ENCODE results near the gene ADAMTS16. TPM values are rescaled to one million over a fixed set of nuclear protein-coding genes. Genes with fewer than 3 reads are reported as not detected.

The ADAMTS16 gene
- polyA plus RNA-seq, 3 donors, result not detected

DNA sequence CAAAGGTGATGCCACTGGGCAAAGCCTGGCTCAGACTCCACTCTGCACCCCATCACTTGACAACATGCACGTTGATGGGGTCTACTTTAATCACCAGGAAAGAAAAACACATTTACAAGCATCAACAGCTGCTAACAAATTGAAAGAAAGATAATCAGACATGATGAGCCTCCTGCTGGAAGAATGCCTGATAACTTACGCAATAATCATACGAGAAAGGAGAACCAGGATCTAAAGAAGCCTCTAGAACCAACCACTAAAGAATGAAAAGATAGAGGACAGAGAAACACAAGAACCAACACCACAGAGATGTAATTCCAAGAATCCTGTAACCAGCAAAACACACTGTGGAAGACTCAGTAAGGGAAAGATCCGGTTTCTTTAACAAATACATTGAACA is 162.1 kb downstream of the ADAMTS16 start:
- Histone ChIP-seq H3K36me3 (replicated peaks in 1 of 2; ENCODE audit: control insufficient read depth in 1 of 2, insufficient read depth in 2 of 2, low read length in 2 of 2) (no peaks in the 10 kb centered on the region), H4K20me1 (ENCODE audit: insufficient read depth, low read length) (no peaks in the 10 kb centered on the region), H3K9ac (ENCODE audit: insufficient read depth, low read length, poor library complexity, severe bottlenecking) (no peak overlapping the region), H3K4me3 (replicated peaks in 1 of 3; ENCODE audit: low read depth in 2 of 3, low read length in 3 of 3) (no peak overlapping the region), H3K4me1 (ENCODE audit: control insufficient read depth in 1 of 2, insufficient read depth in 2 of 2, low read length in 2 of 2) (no peaks in the 10 kb centered on the region), H3K79me2 (ENCODE audit: insufficient read depth, low read length) (no peaks in the 10 kb centered on the region), H3K27me3 (ENCODE audit: control insufficient read depth in 2 of 2, insufficient read depth in 2 of 2, low read length in 2 of 2) (no peaks in the 10 kb centered on the region), H3K4me2 (replicated peaks; ENCODE audit: extremely low read depth, low read length, poor library complexity, severe bottlenecking) (no peak overlapping the region), H3K9me3 (replicated peaks in 1 of 2; ENCODE audit: control insufficient read depth in 1 of 2, insufficient read depth in 1 of 2, low read length in 2 of 2) (peaks cover 21 to 39% of the 10 kb centered on the region in 2 donors), H2AFZ (ENCODE audit: insufficient read depth, low read depth, low read length, poor library complexity, severe bottlenecking) (no peak overlapping the region), H3K27ac (ENCODE audit: low read depth in 1 of 2, low read length in 2 of 2) (no peak overlapping the region)
- intact Hi-C loops (cut with micrococcal nuclease), result no loop called here
- TF ChIP-seq, protein P1, sequence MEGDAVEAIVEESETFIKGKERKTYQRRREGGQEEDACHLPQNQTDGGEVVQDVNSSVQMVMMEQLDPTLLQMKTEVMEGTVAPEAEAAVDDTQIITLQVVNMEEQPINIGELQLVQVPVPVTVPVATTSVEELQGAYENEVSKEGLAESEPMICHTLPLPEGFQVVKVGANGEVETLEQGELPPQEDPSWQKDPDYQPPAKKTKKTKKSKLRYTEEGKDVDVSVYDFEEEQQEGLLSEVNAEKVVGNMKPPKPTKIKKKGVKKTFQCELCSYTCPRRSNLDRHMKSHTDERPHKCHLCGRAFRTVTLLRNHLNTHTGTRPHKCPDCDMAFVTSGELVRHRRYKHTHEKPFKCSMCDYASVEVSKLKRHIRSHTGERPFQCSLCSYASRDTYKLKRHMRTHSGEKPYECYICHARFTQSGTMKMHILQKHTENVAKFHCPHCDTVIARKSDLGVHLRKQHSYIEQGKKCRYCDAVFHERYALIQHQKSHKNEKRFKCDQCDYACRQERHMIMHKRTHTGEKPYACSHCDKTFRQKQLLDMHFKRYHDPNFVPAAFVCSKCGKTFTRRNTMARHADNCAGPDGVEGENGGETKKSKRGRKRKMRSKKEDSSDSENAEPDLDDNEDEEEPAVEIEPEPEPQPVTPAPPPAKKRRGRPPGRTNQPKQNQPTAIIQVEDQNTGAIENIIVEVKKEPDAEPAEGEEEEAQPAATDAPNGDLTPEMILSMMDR (IDR thresholded peaks at IDR 0.05), result no peak
- Mint-ChIP-seq H3K27me3 (ENCODE audit: low read depth in 3 of 3) (no peaks in the 10 kb centered on the region), H3K27ac (no peak overlapping the region), H3K36me3 (no peaks in the 10 kb centered on the region), H3K4me1 (no peaks in the 10 kb centered on the region), H3K4me3 (no peak overlapping the region), H3K9me3 (peaks cover 10 to 29% (median 14%) of the 10 kb centered on the region in 7 donors)
- no peak for DNase-seq
- WGBS (ENCODE audit: insufficient coverage), result no CpG with 5 or more reads among the region's 4 CpGs

DNA sequence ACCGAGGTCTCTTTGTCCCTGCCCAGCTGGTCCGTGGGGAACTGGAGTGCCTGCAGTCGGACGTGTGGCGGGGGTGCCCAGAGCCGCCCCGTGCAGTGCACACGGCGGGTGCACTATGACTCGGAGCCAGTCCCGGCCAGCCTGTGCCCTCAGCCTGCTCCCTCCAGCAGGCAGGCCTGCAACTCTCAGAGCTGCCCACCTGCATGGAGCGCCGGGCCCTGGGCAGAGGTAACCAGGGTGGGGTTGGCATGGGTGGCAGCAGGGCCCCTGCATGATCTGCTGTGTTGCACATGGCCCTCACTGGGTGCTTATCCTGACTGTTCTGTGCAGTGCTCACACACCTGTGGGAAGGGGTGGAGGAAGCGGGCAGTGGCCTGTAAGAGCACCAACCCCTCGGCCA is 163.1 kb downstream of the ADAMTS16 start:
- no peaks in the 10 kb centered on the region for H3K27me3 Mint-ChIP-seq (ENCODE audit: low read depth in 3 of 3)
- no peak overlapping the region for H2AFZ ChIP-seq (ENCODE audit: insufficient read depth, low read depth, low read length, poor library complexity, severe bottlenecking)
- 91% methylated on average over 11 of the region's 15 CpGs for WGBS (ENCODE audit: insufficient coverage)
- H3K36me3 ChIP-seq (replicated peaks in 1 of 2; ENCODE audit: control insufficient read depth in 1 of 2, insufficient read depth in 2 of 2, low read length in 2 of 2), result no peaks in the 10 kb centered on the region
- TF ChIP-seq, protein P1 (IDR thresholded peaks at IDR 0.05), result no peak
- no peak overlapping the region for H3K4me3 Mint-ChIP-seq
- H3K4me1 ChIP-seq (ENCODE audit: control insufficient read depth in 1 of 2, insufficient read depth in 2 of 2, low read length in 2 of 2), result no peaks in the 10 kb centered on the region
- H3K9ac ChIP-seq (ENCODE audit: insufficient read depth, low read length, poor library complexity, severe bottlenecking), result no peak overlapping the region
- H3K36me3 Mint-ChIP-seq, result no peaks in the 10 kb centered on the region
- H3K27ac Mint-ChIP-seq, result no peak overlapping the region
- no peak overlapping the region for H3K4me2 ChIP-seq (replicated peaks; ENCODE audit: extremely low read depth, low read length, poor library complexity, severe bottlenecking)
- no peaks in the 10 kb centered on the region for H3K27me3 ChIP-seq (ENCODE audit: control insufficient read depth in 2 of 2, insufficient read depth in 2 of 2, low read length in 2 of 2)
- H3K9me3 Mint-ChIP-seq, result peaks cover 6 to 31% (median 16%) of the 10 kb centered on the region in 7 donors
- intact Hi-C loops (cut with micrococcal nuclease), result no loop called here
- H3K79me2 ChIP-seq (ENCODE audit: insufficient read depth, low read length), result no peaks in the 10 kb centered on the region
- peaks cover 21 to 37% of the 10 kb centered on the region in 2 donors for H3K9me3 ChIP-seq (replicated peaks in 1 of 2; ENCODE audit: control insufficient read depth in 1 of 2, insufficient read depth in 1 of 2, low read length in 2 of 2)
- no peaks in the 10 kb centered on the region for H4K20me1 ChIP-seq (ENCODE audit: insufficient read depth, low read length)
- no peak for DNase-seq
- H3K27ac ChIP-seq (ENCODE audit: low read depth in 1 of 2, low read length in 2 of 2), result no peak overlapping the region
- H3K4me1 Mint-ChIP-seq, result no peaks in the 10 kb centered on the region
- H3K4me3 ChIP-seq (replicated peaks in 1 of 3; ENCODE audit: low read depth in 2 of 3, low read length in 3 of 3), result no peak overlapping the region
